Muscle of leg (tissue), 11 donors: Measurements from ENCODE around the gene ENSA. TPM values are rescaled to one million over a fixed set of nuclear protein-coding genes. Genes with fewer than 3 reads are reported as not detected.
"Not testable (repeated sequence)": the region's sequence is repeated elsewhere in the genome, so short reads cannot be mapped to it uniquely, and the experiment has no call there.

Experiments used
- DNase-seq: peaks from one replicate; pipeline ENCODE4 v3.0.0; 2013
- H3K27ac ChIP-seq: one replicate; pipeline ENCODE4 v1.5.1; 2013; ENCODE audit warnings: mild to moderate bottlenecking, low read length, control low read depth
- H3K27me3 ChIP-seq: one replicate; pipeline ENCODE4 v1.6.1; 2013; ENCODE audit warnings: low read length; ENCODE audit not compliant: control insufficient read depth, insufficient read depth
- H3K36me3 ChIP-seq: one replicate; pipeline ENCODE4 v1.6.1; 2013; ENCODE audit warnings: low read length; ENCODE audit not compliant: control insufficient read depth, insufficient read depth
- H3K4me1 ChIP-seq: one replicate; pipeline ENCODE4 v1.6.1; 2013; ENCODE audit warnings: low read length; ENCODE audit not compliant: control insufficient read depth, insufficient read depth
- H3K4me3 ChIP-seq: one replicate; pipeline ENCODE4 v1.5.1; 2013; ENCODE audit warnings: low read length, control low read depth
- H3K9me3 ChIP-seq: replicated peaks from 2 replicates; pipeline ENCODE4 v1.6.1; 2013; ENCODE audit warnings: low read depth, low read length; ENCODE audit not compliant: control insufficient read depth
- WGBS: methylation state at CpG from one replicate; pipeline ENCODE4 v1.1.5; 2013; ENCODE audit warnings: missing lambda C conversion rate; ENCODE audit not compliant: insufficient coverage; 5-methylcytosine and 5-hydroxymethylcytosine counted together
- polyA plus RNA-seq, 8 donors: library from polyadenylated mRNA; unstranded; fragments of 120-200 nt; gene quantifications; one replicate each; pipeline versions ENCODE4 v1.2.1 to v1.2.3, GENCODE V29; 2013; ENCODE audit warnings: inconsistent platforms in 1 of 8, low replicate concordance in 1 of 8; ENCODE audit not compliant: insufficient read length in 8 of 8, insufficient read depth in 1 of 8
- total RNA-seq: library from RNA; stranded (reverse); fragments of 120-200 nt; gene quantifications from one replicate; pipeline ENCODE4 v1.2.4, GENCODE V29; 2013

ENSA gene
- total and polyA plus RNA-seq, 9 donors: 76.3 to 143 (median 117) TPM

DNA sequence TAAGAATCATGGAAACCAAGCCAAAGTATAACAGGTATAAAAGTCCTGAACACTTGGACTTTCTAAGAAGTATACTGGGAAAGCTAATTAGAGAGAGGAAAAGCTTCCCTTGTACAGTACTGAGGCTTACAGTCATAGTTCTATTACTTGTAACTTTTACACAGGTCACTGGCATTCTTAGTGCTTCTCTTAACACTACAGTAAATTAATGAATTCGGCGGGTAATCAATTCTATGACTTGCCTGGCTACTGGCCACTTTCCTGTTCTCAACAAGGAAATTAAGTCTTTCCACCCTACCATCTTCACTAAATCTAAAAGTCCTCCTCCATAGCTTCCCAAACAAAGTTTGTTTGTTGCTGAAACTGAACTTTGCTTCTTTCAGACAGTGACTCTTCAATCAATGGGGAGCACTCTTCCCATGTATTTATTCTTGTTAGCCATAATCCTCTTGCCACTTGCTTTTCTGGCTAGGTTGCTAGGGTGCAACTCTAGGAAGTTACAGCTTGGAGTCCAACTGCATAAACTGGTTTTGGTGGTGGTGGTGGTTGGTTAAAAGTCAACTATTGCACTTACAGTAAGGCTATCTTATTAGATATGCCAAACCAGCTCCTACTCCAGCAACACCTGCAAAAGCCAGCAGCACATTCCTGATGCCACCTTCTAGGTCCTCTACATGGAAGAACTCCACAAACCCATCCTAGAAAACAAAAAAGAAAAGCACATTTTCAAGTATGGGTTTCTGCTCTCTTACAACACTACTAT lies 52.4 kb downstream of the ENSA start:
- no peaks in the 10 kb centered on the region for H3K27me3 ChIP-seq
- peaks cover 26% of the 10 kb centered on the region for H3K4me1 ChIP-seq
- 25% methylated on average over 2 of the region's 2 CpGs for WGBS
- no peak for DNase-seq
- H3K27ac ChIP-seq: peak overlapping the region; percentile 100
- H3K4me3 ChIP-seq: peak overlapping the region; percentile 98
- H3K36me3 ChIP-seq: peaks cover 52% of the 10 kb centered on the region
- H3K9me3 ChIP-seq: no peaks in the 10 kb centered on the region

- H3K27me3 ChIP-seq: no peaks in the 10 kb centered on the region
These were observed 53.1 kb downstream of the ENSA start for GRCh38 chr1:150576367-150576711.

GRCh38 chr1:150575518-150576366 lies 53.7 kb downstream of the ENSA start:
- Histone ChIP-seq H3K27me3 (no peaks in the 10 kb centered on the region), H3K36me3 (peaks cover 61% of the 10 kb centered on the region)
- DNase-seq: peak; percentile 43

More at GRCh38 chr1:150576367-150576711, 53.1 kb downstream of the ENSA start:
- no peak for DNase-seq
- Histone ChIP-seq H3K27ac (peak overlapping the region; percentile 100), H3K4me3 (peak overlapping the region; percentile 98), H3K9me3 (no peaks in the 10 kb centered on the region), H3K4me1 (peaks cover 28% of the 10 kb centered on the region), H3K36me3 (peaks cover 55% of the 10 kb centered on the region)
- no CpG with 5 or more reads among the region's 4 CpGs for WGBS

DNA sequence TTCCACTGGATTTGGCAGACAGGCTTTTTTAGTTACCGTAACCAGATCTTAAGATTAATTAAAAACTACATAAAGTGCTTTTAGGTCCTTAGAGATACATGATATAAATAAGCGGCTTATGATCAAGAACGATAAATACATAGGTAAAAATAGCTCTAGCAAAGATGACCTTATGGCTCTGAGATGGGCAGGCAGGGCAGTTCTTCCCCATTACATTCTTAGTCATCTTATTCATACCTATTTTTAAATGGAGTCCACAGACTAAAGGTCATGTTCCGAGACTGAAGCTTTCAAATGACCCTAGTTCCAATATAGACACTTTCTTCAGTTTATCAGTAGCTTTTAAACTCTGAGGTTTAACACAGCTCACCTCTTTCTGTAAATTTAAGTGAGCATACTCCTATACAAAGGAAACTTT lies 54.3 kb downstream of the ENSA start:
- WGBS: 41% methylated on average over 2 of the region's 4 CpGs
- peaks cover 63% of the 10 kb centered on the region for H3K36me3 ChIP-seq
- no peaks in the 10 kb centered on the region for H3K27me3 ChIP-seq
- peaks cover 31% of the 10 kb centered on the region for H3K4me1 ChIP-seq
- peak overlapping the region; percentile 98 for H3K4me3 ChIP-seq
- no peaks in the 10 kb centered on the region for H3K9me3 ChIP-seq
- peak; percentile 38 for DNase-seq
- peak overlapping the region; percentile 100 for H3K27ac ChIP-seq

More at GRCh38 chr1:150575518-150576366, 53.7 kb downstream of the ENSA start:
- no peaks in the 10 kb centered on the region for H3K9me3 ChIP-seq
- peaks cover 32% of the 10 kb centered on the region for H3K4me1 ChIP-seq
- peak overlapping the region; percentile 98 for H3K4me3 ChIP-seq
- peak overlapping the region; percentile 100 for H3K27ac ChIP-seq
- 17% methylated on average over 1 of the region's 1 CpG for WGBS

DNA sequence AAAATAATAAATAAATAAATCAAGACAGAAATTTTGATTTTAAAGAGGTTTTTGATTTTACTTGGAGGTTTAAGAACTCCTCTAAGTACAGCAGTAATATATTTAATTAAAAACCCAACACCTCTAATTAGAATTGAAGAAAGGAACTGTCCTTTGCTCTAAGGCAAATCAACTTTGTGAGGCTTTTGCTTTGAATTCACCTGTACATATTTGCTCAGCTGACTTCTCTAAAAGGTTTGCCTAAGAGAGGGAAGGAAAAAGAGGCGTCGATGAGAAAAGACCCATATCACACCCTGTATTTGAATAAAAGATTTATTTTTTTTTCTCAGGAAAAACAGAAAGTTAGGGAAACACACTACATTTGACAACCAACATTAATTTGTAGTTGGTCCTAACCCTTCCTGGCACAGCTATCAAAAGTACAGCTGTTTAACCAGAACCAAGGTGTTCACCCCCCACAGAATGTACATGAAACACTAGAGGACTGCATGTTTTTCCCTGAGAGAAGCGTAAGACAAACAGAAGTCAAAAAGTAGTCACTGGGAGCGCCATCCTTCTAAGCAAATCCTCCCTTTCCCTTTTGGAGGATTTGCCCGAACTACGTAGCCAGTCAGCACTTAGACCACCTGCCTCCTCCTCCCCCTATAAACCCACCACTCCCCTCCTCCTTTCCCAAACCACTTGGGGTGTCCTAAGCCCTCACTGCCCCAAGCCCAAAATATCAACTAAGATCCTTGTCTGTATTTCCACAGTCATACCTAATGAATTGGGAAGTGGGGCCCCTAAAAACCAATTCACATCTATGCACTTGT lies 54.9 kb downstream of the ENSA start:
- Histone ChIP-seq H3K9me3 (no peaks in the 10 kb centered on the region), H3K4me1 (peaks cover 34% of the 10 kb centered on the region), H3K4me3 (peak overlapping the region; percentile 98), H3K36me3 (peaks cover 67% of the 10 kb centered on the region), H3K27me3 (no peaks in the 10 kb centered on the region), H3K27ac (peak overlapping the region; percentile 100)
- DNase-seq: no peak
- 67% methylated on average over 4 of the region's 6 CpGs for WGBS

GRCh38 chr1:150573648-150574071 lies 55.8 kb downstream of the ENSA start:
- Histone ChIP-seq H3K4me1 (peaks cover 42% of the 10 kb centered on the region), H3K36me3 (peaks cover 67% of the 10 kb centered on the region)
- DNase-seq, H3K27me3 ChIP-seq, H3K4me3 ChIP-seq, H3K9me3 ChIP-seq, H3K27ac ChIP-seq: not testable (repeated sequence)
- WGBS: 85% methylated on average over 10 of the region's 13 CpGs

- peaks cover 48% of the 10 kb centered on the region for H3K4me1 ChIP-seq
- no peaks in the 10 kb centered on the region for H3K9me3 ChIP-seq
- H3K27me3 ChIP-seq: no peaks in the 10 kb centered on the region
- peaks cover 64% of the 10 kb centered on the region for H3K36me3 ChIP-seq
- H3K27ac ChIP-seq: peak overlapping the region; percentile 4
- no peak for DNase-seq
- no peak overlapping the region for H3K4me3 ChIP-seq
- WGBS: 51% methylated on average over 2 of the region's 4 CpGs
These were observed 56.3 kb downstream of the ENSA start for GRCh38 chr1:150572918-150573647.
